Smooth muscle cell of the brain vasculature (primary cell): ENCODE data around the gene SOX8.

Experiments used
- DNase-seq: peaks from one replicate; pipeline ENCODE4 v3.0.0-alpha.2; 2012; ENCODE audit warnings: low read depth, low spot score

SOX8 gene

GRCh38 chr16:972316-973002, 9.1 kb upstream of the SOX8 start:
- DNase-seq = no peak

DNA sequence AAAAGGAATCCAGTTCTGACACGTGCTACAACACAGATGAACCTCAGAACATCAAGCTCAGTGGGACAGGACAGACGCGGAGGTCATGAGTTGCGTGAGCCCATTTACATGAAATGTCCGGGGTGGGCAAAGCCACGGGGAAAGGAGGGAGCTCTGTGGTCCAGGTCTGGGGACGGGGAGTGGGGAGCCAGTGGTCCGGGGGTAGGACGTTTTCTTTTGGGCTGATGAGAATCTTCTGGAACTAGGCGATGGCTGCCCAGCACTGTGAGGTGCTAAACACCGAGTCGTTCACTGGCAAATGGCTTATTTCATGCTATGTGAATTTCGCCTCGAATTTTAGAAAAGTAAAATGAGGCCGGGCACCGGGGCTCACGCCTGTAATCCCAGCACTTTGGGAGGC, 8.2 kb upstream of the SOX8 start:
- no peak for DNase-seq

DNA sequence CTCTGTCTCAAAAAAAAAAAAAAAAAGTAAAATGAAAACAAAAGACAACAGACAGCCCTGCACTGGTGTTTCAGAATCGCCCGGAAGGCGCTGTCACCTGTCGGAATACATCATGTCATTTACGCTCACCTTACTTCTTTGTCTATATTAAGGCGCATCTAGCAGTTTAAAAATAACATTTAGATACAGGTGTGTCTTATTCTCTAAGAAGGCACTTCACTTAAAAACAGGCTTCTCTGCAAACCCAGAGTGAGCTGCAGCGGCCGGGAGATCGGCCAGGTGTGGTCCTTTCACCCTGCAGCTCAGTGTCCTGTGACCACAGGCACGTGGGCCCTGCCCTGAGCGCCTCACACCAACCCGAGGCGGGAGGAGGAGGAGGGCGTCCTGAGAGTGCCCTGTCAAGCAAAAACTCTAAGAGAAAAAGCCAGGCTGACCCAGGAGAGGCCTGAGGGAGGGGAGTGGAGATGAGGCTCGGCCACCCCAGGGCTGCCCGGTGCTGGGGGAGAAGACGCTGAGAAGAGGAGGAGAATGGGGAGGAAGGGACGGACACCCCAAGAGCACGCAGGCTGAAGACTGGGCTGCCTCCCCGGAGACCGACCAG, 7.5 kb upstream of the SOX8 start:
- no peak for DNase-seq

DNA sequence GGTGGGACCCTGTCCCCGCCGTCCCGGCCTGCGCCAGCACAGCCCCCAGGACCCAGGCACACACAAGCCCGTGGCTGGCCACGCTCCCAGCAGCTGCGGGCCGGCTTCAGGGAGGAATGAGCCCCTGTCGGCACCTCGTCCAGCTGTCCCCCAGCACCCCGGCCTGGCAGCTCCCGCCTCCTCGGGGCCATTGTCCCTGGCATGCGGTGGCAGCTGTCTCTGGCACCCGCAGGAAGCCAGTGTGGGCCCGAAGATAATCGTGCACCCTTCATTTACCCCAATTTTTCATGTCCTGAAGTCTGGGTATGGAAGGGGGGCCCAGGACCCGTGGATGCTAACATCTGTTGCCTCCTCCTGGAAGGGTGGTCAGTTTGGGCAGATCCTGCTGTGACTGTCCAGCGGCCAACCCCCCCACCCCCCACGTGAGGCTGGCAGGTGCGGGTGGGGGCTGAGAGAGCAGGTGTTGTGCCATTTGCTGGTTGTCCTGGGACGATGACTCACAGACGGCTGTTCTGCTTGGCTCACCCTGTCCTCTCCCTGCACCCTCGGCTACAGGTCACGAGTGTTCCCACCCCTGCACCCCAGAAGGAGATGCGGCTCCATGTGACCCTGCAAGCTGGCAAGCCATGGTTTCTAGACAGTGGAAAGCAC, 6.8 kb upstream of the SOX8 start:
- no peak for DNase-seq

- DNase-seq = no peak
Measured at GRCh38 chr16:975291-975690, 6.3 kb upstream of the SOX8 start.

DNA sequence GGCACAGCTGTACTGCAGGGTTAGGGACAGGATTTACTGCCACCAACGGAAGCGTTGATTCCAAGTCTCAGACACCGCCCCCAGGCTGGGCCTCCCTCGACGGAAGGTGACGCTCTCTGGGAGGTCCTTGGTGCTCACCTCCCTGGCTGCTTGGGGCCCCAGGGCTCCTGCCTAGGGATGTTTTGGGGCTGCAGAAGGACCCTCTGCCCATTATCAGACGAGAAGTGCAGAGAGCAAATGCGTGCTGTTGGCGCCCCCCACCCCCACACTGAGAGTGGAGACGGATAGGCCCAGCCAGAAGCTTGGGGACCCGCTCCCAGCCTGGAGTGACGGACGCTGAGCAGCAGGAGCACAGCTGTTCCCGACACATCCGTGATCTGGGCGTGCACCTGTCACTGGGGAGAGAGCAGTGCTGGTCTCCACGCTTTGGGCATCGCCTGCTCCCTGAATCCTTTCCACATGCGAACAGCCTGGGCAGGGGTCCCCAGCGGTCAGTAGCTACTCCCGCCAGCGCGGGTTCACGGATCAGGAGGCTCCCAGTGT, 5.1 kb upstream of the SOX8 start:
- DNase-seq = no peak

DNA sequence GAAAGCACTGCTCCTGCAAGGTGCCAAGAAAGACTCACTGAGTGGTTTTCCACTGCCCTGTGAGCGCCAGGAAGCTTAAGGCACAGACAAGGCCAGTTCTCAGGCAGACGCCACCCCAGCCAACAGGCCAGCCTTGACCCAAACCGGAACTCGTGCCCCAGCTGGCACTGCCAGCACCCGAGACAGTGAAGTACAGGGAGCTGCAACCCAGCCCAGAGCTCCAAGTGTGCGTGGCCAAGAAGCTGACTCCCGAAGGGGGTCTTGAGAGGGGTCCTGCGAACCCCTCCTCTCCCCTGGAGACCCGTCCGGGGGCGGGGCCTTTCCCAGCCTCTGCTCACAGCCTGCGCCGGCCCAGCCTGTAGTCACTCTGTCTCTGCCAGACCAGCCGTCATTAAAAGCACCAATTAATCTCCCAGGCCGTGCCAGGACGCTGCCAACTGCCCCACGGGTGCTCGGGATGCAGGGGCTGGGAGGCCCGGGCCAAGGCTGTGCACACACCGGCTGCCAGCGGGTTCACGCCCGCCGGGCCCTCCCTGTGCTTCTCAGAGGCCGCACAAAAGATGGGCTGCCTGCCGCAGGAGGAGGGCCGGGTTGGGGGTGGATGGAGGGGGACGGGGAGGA, 4.4 kb upstream of the SOX8 start:
- DNase-seq = no peak

GRCh38 chr16:977896-978295, 3.7 kb upstream of the SOX8 start:
- no peak for DNase-seq

DNA sequence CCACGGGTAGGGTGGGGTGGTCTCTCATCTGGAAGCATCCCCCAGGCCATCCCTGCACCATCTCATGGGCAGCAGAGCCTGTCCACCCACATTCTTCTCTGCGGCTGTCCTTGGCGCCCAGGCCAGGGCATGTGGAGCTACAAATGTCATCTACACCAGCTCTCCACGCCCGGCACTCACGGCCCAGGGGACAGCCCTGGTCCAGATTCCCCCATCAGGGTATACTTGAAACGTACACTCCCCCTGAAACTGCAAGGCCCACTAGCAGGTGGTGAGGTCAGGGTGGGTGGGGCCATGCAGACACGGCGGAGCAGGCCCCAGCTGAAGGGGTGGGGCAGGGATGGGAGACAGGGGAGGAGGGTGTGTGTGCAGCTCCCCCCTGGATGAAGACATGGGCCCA, 3.2 kb upstream of the SOX8 start:
- no peak for DNase-seq

DNA sequence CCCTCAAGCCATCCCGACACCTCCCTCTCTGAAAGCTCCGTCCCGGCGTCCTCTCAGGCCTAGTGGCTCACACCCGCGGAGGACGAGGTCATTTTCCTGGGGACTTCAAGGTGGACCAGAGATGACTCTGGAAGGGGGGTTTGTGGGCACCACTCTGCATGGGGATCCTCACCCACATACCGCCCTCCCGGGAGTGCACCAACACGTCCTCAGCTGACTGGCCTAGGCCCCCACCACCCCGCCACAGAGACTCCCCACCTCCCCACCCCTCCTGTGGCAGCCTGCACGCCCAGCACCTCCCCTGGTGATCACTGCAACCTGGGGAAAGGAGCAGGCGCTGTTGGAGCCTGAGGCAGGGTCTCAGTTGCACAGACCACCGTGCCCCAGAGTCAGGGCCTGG, 2.4 kb upstream of the SOX8 start:
- no peak for DNase-seq

GRCh38 chr16:979859-980594, 1.5 kb upstream of the SOX8 start:
- DNase-seq = no peak

DNA sequence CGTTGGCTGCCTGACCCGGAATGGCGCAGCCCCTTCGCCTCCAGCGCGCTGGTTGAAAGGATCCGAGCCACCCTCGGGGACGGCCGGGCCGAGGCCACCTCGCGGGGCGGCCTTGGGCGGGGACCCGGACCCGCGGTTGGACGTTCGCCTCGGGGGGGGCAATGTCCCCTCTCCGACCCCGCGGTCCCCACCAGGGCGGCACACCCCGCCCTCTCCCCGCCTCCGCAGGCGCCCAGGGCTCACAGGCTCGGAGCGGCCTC, 1.0 kb upstream of the SOX8 start:
- no peak for DNase-seq

DNA sequence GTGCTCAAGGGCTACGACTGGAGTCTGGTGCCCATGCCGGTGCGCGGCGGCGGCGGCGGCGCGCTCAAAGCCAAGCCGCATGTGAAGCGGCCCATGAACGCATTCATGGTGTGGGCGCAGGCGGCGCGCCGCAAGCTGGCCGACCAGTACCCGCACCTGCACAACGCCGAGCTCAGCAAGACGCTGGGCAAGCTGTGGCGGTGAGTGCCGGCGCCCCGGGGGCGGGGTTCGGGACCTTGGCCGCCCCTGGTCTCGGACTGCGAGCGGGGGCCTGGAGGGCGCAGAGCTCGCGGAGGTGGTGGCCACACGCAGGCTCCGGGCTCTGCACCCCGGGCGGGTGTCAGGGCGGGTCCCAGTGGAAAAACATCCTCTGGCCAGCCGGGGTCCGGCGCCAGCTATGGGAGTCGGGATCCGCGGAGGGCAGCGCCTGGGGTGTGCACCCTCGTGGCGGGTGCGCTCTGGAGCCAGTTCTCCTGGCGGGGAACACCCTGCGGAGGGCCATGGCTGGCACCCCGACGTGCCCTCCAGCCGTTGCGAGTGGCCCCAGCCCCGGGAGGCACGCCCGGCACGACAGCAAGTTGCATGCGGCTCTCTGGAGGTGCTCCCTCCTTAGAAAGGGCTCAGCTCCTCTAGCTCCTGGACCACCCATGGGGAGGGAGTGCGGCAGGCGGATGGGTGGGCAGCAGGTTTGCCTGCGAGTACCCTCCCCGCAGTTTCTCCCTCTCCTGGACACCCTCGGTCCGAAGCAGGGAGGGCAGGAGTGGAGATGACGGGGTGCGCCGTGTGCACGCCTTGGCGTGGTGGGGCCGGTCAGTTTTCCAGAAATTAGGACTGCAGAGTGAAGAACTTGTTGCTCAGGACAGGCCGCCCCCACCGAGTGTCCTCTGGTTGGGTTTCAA, 824 bp downstream of the SOX8 start:
- DNase-seq = no peak

DNA sequence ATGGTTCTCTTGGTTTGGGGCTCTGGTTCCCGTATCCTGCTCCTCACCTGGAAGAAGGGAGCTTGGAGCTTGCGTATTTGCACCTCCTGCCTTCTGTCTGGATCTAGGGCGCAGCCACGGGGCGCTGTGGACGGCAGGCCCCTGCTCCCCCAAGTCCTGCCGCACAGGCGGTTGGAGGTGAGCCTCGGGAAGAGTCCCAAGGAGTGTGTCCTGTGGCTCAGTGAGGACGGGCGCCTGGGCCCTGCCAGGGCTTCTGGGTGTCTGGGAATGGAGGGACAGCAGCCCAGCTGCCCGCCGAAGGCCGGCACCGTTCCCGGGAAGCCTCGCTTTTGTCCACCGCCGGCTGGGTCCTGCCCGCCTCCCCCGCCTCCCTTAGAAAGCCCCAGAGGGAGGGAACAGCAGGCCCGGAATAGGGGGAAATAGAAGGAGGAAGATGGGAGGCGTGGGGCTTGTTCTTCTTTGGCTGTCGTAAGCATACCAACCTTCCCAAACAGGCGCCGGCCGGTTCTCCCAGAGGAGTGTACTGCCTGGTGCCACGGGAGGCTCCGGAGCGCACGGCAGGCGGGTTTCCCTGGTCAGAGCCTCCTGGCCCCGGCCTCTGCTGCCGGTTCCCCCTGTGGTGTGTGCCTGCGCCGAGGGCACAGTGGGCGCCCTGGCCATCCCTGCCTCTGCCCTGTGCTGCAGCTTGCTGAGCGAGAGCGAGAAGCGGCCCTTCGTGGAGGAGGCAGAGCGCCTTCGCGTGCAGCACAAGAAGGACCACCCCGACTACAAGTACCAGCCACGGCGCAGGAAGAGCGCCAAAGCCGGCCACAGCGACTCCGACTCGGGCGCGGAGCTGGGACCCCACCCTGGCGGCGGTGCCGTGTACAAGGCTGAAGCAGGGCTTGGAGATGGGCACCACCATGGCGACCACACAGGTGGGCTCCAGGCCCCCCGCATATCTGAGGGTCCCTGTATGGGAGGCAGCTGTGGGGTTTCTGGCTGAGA, 1.8 kb downstream of the SOX8 start:
- DNase-seq = no peak

GRCh38 chr16:984121-984694, 2.6 kb downstream of the SOX8 start:
- DNase-seq = no peak

DNA sequence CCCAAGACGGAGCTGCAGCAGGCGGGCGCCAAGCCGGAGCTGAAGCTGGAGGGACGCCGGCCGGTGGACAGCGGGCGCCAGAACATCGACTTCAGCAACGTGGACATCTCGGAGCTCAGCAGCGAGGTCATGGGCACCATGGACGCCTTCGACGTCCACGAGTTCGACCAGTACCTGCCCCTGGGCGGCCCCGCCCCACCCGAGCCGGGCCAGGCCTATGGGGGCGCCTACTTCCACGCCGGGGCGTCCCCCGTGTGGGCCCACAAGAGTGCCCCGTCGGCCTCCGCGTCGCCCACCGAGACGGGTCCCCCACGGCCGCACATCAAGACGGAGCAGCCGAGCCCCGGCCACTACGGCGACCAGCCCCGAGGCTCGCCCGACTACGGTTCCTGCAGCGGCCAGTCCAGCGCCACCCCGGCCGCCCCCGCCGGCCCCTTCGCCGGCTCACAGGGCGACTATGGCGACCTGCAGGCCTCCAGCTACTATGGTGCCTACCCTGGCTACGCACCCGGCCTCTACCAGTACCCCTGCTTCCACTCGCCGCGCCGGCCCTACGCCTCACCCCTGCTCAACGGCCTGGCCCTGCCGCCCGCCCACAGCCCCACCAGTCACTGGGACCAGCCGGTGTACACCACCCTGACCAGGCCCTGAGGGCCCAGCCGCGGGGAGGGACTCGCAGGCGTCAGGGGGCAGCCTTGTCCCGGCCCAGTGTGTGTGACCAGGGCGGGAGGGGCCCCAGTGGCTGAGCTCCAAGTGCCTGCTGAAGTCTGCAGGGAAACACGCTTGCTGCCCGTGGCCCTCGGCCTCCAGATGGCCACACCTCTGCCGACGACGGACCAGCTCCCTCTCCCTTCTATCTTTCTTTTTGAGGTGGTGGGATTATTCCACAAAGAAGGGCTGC, 3.4 kb downstream of the SOX8 start:
- DNase-seq = no peak

DNA sequence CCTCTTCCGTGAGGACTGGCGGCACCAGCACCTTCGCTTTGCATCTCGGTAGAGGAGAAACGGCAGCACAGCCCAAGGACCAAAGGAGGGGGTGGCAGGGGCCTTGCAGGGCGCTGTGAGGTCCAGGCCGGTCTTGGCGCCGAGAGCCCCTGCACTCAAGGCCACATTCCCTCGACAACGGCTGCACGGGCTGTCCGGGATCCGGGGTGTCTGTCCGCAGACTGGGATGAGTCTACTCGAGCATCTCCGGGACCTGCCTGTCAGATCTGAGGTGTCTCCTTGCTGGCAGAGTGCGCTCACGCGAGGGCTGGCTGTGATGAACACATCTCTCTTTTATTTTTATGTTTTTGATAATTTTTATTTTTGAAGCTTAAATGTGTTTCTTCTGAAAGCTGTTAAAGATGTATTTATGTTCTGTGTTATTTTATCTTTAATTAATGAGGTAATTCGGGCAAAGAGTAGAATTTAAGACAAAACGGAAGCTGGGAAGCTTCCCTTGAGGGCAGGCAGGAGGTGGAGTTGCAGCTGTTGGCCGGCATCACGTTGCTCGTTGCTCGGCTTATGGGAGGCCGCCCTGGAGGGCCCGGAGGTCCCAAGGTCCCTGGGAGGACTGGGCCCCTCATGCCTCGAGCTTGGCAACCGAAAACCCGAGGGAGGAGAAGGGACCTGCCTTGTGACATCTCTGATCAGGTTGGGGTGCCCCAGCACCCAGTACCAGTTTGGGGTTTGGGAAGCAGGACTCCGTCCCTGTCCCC, 4.3 kb downstream of the SOX8 start:
- DNase-seq = no peak

GRCh38 chr16:986411-986810, 4.8 kb downstream of the SOX8 start:
- no peak for DNase-seq
